ENCODE measurements around the gene ADAM23. TPM values are rescaled to one million over a fixed set of nuclear protein-coding genes. Genes with fewer than 3 reads are reported as not detected.

Gene ADAM23
- total and polyA plus RNA-seq, 2 experiments from 2014 or later: 11.8 to 15.9 TPM

DNA sequence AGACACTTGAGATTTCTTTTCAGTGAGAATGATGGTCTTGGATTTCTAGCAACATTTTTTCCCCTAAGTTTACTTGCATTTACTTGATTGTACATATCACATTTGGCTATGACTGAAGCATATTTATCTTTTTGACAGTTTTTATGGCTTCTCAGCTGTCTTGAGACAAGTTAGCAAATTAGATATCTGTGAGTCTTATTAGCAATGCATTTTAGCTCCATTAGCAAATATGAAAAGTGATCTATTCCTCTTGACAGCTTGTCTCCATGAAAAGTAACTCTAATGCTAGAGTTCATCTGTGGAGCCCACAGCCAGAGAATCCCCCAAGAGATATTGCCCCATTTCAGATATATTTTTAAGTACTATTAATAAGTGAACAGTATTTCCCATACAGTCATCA, 126.9 kb downstream of the ADAM23 start (continued):
- TF ChIP-seq, protein P1, sequence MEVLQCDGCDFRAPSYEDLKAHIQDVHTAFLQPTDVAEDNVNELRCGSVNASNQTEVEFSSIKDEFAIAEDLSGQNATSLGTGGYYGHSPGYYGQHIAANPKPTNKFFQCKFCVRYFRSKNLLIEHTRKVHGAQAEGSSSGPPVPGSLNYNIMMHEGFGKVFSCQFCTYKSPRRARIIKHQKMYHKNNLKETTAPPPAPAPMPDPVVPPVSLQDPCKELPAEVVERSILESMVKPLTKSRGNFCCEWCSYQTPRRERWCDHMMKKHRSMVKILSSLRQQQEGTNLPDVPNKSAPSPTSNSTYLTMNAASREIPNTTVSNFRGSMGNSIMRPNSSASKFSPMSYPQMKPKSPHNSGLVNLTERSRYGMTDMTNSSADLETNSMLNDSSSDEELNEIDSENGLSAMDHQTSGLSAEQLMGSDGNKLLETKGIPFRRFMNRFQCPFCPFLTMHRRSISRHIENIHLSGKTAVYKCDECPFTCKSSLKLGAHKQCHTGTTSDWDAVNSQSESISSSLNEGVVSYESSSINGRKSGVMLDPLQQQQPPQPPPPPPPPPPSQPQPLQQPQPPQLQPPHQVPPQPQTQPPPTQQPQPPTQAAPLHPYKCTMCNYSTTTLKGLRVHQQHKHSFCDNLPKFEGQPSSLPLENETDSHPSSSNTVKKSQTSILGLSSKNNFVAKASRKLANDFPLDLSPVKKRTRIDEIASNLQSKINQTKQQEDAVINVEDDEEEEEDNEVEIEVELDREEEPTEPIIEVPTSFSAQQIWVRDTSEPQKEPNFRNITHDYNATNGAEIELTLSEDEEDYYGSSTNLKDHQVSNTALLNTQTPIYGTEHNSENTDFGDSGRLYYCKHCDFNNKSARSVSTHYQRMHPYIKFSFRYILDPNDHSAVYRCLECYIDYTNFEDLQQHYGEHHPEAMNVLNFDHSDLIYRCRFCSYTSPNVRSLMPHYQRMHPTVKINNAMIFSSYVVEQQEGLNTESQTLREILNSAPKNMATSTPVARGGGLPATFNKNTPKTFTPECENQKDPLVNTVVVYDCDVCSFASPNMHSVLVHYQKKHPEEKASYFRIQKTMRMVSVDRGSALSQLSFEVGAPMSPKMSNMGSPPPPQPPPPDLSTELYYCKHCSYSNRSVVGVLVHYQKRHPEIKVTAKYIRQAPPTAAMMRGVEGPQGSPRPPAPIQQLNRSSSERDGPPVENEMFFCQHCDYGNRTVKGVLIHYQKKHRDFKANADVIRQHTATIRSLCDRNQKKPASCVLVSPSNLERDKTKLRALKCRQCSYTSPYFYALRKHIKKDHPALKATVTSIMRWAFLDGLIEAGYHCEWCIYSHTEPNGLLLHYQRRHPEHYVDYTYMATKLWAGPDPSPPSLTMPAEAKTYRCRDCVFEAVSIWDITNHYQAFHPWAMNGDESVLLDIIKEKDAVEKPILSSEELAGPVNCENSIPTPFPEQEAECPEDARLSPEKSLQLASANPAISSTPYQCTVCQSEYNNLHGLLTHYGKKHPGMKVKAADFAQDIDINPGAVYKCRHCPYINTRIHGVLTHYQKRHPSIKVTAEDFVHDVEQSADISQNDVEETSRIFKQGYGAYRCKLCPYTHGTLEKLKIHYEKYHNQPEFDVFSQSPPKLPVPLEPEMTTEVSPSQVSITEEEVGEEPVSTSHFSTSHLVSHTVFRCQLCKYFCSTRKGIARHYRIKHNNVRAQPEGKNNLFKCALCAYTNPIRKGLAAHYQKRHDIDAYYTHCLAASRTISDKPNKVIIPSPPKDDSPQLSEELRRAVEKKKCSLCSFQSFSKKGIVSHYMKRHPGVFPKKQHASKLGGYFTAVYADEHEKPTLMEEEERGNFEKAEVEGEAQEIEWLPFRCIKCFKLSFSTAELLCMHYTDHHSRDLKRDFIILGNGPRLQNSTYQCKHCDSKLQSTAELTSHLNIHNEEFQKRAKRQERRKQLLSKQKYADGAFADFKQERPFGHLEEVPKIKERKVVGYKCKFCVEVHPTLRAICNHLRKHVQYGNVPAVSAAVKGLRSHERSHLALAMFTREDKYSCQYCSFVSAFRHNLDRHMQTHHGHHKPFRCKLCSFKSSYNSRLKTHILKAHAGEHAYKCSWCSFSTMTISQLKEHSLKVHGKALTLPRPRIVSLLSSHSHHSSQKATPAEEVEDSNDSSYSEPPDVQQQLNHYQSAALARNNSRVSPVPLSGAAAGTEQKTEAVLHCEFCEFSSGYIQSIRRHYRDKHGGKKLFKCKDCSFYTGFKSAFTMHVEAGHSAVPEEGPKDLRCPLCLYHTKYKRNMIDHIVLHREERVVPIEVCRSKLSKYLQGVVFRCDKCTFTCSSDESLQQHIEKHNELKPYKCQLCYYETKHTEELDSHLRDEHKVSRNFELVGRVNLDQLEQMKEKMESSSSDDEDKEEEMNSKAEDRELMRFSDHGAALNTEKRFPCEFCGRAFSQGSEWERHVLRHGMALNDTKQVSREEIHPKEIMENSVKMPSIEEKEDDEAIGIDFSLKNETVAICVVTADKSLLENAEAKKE (CRISPR knock-in tag; IDR thresholded peaks at IDR 0.05): no peak
- TF ChIP-seq NANOG (IDR thresholded peaks at IDR 0.05; ENCODE audit: borderline replicate concordance): no peak
- TF ChIP-seq CREB1 (CRISPR knock-in tag; IDR thresholded peaks at IDR 0.05; ENCODE audit: low read depth): no peak
- TF ChIP-seq, protein P2, sequence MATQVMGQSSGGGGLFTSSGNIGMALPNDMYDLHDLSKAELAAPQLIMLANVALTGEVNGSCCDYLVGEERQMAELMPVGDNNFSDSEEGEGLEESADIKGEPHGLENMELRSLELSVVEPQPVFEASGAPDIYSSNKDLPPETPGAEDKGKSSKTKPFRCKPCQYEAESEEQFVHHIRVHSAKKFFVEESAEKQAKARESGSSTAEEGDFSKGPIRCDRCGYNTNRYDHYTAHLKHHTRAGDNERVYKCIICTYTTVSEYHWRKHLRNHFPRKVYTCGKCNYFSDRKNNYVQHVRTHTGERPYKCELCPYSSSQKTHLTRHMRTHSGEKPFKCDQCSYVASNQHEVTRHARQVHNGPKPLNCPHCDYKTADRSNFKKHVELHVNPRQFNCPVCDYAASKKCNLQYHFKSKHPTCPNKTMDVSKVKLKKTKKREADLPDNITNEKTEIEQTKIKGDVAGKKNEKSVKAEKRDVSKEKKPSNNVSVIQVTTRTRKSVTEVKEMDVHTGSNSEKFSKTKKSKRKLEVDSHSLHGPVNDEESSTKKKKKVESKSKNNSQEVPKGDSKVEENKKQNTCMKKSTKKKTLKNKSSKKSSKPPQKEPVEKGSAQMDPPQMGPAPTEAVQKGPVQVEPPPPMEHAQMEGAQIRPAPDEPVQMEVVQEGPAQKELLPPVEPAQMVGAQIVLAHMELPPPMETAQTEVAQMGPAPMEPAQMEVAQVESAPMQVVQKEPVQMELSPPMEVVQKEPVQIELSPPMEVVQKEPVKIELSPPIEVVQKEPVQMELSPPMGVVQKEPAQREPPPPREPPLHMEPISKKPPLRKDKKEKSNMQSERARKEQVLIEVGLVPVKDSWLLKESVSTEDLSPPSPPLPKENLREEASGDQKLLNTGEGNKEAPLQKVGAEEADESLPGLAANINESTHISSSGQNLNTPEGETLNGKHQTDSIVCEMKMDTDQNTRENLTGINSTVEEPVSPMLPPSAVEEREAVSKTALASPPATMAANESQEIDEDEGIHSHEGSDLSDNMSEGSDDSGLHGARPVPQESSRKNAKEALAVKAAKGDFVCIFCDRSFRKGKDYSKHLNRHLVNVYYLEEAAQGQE (IDR thresholded peaks at IDR 0.05; ENCODE audit: unreplicated experiment): no peak
- TF ChIP-seq, protein P3, sequence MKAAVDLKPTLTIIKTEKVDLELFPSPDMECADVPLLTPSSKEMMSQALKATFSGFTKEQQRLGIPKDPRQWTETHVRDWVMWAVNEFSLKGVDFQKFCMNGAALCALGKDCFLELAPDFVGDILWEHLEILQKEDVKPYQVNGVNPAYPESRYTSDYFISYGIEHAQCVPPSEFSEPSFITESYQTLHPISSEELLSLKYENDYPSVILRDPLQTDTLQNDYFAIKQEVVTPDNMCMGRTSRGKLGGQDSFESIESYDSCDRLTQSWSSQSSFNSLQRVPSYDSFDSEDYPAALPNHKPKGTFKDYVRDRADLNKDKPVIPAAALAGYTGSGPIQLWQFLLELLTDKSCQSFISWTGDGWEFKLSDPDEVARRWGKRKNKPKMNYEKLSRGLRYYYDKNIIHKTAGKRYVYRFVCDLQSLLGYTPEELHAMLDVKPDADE (IDR thresholded peaks at IDR 0.05): no peak
- no peak for TF ChIP-seq EZH2 (IDR thresholded peaks at IDR 0.05; ENCODE audit: low read depth, unreplicated experiment)
- TF ChIP-seq ZNF331 (CRISPR knock-in tag; IDR thresholded peaks at IDR 0.05; ENCODE audit: low read depth): no peak
- no peak for TF ChIP-seq STAT1 (IDR thresholded peaks at IDR 0.05; ENCODE audit: unreplicated experiment)

Measured in GM23338 (cell line).